Daoy (cell line): ENCODE data around the gene CCDC28B. TPM values are rescaled to one million over a fixed set of nuclear protein-coding genes. Genes with fewer than 3 reads are reported as not detected.

Experiments used
- total RNA-seq: library from RNA; depleted of rRNA; stranded (reverse); fragments of >200 nt; shearing (Covaris generic); gene quantifications from 2 replicates; pipeline ENCODE4 v1.2.3, GENCODE V29; 2014; rRNA removed

CCDC28B gene
- total RNA-seq, 1 experiment from 2014 or later, result 15.7 TPM

Other genes with a start within 250 kb of the CCDC28B start
- 64.2 and 64.7 TPM in 2 replicates for gene KHDRBS1, start 186.7 kb upstream of the CCDC28B start, total RNA-seq
- gene TMEM39B, start 127.7 kb upstream of the CCDC28B start, total RNA-seq, result 4.3 and 4.5 TPM in 2 replicates
- gene KPNA6, start 92.5 kb upstream of the CCDC28B start, total RNA-seq, result 44.2 and 45.8 TPM in 2 replicates
- 63.1 and 66.6 TPM in 2 replicates for gene TXLNA, start 20.9 kb upstream of the CCDC28B start, total RNA-seq
- 3.0 and 3.8 TPM in 2 replicates for gene IQCC, start 5.1 kb downstream of the CCDC28B start, total RNA-seq
- gene DCDC2B, start 8.5 kb downstream of the CCDC28B start, total RNA-seq, result not detected in 2 replicates
- 6.4 and 8.7 TPM in 2 replicates for gene TMEM234, start 21.8 kb downstream of the CCDC28B start, total RNA-seq
- gene EIF3I, start 21.8 kb downstream of the CCDC28B start, total RNA-seq, result 682 and 715 TPM in 2 replicates
- gene FAM167B, start 46.6 kb downstream of the CCDC28B start, total RNA-seq, result not detected in 2 replicates
- 0.06 TPM in 1 of 2 replicates, not detected in the other for gene LCK, start 50.7 kb downstream of the CCDC28B start, total RNA-seq
- 96.9 and 122 TPM in 2 replicates for gene HDAC1, start 91.5 kb downstream of the CCDC28B start, total RNA-seq
- 132 and 151 TPM in 2 replicates for gene MARCKSL1, start 135.6 kb downstream of the CCDC28B start, total RNA-seq
- gene FAM229A, start 161.9 kb downstream of the CCDC28B start, total RNA-seq, result 0.48 and 2.7 TPM in 2 replicates
- gene TSSK3, start 161.9 kb downstream of the CCDC28B start, total RNA-seq, result 1.9 TPM in 1 of 2 replicates, not detected in the other
- gene BSDC1, start 193.8 kb downstream of the CCDC28B start, total RNA-seq, result 69.0 and 75.7 TPM in 2 replicates